ENCODE results near the gene TMEM106A.
"Not testable (repeated sequence)": the region's sequence is repeated elsewhere in the genome, so short reads cannot be mapped to it uniquely, and the experiment has no call there.

Gene TMEM106A

DNA sequence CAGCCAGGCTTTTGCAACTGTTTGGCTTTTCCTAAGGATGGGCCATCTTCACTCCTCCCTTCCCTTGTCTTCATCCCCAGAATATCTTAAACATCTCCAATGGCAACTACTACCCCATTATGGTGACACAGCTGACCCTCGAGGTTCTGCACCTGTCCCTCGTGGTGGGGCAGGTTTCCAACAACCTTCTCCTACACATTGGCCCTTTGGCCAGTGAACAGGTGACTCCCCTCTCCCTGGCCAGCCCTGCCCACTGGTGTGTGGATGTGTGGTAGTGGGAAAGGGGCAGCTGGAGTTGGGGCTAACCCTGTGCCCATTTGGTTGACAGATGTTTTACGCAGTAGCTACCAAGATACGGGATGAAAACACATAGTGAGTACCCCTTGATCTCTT is 4.7 kb downstream of the TMEM106A start:
- DNase-seq = no peak

- DNase-seq = no peak
These were observed 5.3 kb downstream of the TMEM106A start for GRCh38 chr17:43216762-43217613.

DNA sequence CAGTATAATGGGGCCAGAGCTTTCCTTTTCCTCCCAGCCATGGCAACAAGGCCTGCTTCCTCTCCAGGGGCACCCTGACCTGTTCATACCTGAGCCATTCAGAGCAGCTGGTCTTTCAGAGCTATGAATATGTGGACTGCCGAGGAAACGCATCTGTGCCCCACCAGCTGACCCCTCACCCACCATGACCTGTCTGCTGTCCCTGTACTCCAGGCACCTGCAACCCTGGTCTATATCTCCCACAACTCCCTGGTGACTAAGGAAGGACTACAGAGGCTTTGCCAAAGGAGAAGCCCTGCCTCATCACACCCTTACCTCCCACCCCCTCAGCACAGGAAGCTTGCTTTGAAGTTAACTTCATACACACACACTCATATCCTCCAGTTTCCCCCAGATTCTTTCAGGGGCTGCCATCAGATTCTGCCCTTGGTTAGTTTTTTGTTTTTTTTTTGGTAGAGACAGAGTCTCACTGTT is 6.0 kb downstream of the TMEM106A start:
- DNase-seq = no peak

- no peak for DNase-seq
These were observed 7.3 kb downstream of the TMEM106A start for GRCh38 chr17:43219001-43219400.

DNA sequence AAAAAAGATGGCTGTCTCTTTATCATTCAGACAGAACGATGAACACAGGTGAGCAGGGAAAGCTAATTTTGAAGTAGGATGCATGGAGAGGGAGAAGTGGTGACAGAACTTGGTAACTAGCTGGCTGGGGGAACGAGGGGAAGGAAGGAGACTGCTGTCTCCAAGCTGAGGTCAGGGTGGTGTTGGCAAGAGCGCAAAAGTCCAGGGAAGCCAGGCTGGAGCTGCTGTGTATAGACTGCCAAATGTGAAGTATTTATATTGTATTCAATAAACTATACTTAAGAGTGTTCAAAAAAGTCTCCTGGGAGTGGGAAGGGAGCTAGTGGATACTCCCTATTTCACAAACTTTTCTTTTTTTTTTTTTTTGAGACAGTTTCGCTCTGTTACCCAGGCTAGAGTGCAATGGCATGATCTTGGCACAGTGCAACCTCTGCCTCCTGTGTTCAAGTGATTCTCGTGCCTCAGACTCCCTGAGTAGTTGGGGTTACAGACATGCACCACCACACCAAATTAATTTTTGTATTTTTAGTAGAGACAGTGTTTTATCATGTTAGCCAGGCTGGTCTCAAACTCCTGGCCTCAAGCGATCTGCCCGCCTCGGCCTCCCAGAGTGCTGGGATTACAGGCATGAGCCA is 8.2 kb downstream of the TMEM106A start:
- no peak for DNase-seq

DNA sequence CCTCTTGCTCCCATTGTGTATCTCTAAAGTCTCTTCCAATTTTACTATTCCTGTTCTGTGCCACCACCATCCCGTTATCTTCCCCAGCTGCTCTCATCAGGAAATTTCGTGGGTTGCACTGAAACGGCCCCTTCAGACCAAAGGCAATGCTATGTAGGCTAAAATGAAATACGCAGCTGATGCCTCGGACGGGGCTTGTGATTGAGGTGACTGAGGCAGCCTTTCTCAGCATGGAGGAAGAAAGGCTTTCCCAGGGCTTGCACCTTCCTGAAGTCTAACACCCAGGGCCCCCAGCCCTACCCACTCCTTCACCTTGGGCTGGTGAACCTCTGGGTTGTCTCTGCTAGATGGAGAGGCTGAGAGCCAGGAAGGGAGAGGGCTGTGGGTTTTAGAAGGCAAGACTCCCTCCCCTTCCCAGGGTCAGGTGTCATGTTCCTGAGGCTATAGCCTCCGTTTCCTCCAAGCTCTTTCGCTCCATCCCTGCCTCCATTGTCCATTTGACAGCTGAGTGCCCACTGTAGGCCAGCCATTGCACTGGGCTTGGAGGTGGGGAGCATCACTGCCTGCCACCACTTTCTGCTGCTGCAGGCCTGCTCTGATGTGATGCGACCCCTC is 8.9 kb downstream of the TMEM106A start:
- no peak for DNase-seq

DNA sequence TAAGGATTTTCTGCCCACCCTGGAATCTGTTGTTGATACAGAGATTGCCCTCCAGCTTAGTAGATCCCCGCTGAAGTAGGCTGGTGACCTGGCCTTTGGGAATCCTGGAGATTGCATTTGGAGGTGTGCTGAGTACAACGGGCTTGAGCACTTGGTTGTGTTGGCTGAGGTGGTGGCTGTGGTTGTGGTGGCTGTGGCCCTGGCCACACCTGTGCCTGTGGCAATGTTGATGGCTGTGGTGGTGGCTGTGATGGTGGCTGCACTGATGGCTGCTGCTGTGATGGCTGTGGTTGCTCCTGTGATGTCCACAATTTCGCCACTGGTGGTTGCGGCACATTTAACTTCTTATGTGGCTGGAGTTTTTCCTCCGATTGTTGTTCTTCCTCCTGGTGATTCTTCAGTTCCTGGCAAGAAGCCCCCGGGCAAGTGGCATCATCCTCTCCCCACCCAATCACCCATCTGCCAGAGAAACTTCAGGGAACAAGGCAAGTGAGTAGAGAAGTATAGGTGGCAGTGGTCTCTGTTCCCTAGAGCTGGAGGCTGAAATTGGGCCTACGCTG is 12.6 kb downstream of the TMEM106A start:
- no peak for DNase-seq

DNA sequence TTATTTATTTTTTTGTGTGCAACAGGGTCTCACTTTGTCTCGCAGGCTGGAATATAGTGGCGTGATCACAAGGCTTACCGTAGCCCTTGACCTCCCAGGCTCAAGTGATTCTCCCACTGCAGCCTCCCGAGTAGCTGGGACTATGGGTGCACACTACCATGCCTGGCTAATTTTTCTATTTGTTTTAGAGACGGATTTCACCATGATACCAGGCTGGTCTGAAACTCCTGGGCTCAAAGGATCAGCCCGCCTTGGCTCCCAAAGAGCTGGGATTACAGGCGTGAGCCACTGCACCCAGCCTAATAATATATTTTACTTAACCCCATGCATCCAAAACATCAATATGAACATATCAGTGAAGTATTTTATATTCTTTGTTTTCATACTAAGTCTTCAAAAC is 14.7 kb downstream of the TMEM106A start:
- no peak for DNase-seq

DNA sequence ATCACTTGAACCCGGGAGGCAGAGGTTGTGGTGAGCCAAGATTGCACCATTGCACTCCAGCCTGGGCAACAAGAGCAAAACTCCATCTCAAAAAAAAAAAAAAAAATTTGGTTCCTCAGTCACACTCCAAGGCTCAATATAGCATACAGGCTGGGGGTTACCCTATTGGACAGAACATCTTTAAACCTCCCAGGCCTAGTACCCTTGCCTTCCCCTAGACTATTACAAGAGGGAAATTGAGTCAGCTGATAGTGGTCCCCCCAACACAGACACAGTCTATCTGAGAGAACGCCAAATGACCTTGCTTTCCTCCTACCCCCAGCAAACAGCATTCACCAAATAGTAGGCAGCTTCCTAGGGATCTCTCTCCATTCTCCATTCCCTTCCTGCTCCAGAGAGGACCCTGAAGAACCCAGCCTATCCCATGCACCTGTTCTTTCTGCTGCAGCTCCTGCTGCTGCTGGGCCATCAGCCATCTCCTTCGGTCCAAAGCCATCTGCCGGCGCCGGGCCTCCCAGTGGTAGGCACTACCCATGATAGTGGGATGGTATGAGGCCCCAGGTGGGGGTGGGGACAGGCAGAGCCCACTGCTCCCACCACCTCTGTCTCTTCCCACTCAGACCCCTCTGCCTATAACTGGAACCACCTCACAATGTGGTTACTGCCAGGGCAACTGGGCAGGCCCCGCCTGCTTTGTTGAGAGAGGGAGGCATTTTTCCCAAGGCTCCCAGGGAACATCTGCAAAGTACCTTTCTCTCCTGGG is 16.5 kb downstream of the TMEM106A start, which contains the start of gene CCDC200:
TSS of gene CCDC200 (minus strand) at position 604 of the 763 bp plus-strand sequence. CDS start at position 535, 69 bp downstream.
- DNase-seq = not testable (repeated sequence)

DNA sequence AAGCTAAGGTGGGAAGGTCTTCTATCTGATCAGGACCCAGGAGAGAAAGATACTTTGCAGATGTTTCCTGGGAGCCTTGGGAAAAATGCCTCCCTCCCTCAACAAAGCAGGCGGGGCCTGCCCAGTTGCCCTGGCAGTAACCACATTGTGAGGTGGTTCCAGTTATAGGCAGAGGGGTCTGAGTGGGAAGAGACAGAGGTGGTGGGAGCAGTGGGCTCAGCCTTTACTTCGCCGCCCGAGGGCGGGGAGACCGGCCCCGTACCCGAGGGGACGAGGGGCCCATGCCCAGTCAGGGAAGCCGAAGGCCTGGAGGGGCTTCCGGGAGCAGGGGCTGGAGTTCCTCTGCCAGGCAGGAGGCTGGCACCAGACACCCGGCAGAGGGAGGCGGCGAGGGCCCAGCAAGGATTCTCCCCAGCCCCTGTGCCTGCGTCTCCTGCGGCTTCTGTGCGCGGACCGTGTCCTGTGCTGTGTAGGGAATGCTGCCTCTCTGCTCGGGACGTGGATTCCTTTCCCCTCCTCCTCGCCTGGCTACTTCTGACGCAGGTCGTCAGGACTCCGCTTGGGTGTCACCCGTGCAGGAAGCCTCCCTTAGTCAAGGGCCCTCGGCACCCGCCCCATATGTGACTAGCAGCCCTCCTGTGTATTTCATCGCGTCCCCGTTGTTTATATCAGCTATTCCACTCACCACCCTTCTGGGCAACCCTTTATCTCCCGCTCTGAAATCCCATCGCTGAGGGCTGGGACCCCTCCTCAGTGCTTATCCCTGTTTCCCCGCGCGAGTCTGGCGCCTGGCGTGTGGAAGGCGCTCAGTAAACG is 19.7 kb downstream of the TMEM106A start:
- not testable (repeated sequence) for DNase-seq

DNA sequence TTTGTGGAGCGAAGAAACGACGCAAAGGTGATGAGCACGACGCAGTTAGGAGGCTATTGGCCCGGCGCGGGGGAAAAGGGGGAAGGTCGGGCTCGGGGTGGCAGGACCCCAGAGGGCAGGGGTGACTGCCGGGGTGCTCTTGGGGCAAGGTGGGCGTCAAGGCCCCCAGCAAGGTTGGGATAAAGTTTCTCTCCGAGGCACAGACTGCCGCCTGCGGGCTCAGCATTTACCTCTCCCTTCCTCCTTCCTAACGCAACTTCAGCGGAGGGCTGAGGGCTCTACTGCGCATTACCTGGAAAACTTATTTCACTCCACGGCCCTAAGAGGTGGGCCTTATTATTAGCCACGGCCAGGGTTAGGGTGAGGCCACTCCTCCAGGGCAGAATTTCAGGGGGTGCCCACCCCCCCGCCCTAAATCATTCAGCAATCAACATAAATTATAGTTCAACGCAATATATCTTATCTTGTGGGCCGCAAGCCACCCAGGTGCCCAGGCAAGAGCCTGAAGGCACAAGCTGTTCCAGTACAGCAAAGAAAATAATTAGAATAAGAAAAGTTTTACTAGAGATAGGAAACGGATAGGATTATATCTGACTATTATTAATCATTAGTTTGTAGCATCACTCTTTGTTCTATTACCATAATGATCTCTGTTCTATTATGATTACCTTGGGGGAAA is 20.5 kb downstream of the TMEM106A start:
- not testable (repeated sequence) for DNase-seq

DNA sequence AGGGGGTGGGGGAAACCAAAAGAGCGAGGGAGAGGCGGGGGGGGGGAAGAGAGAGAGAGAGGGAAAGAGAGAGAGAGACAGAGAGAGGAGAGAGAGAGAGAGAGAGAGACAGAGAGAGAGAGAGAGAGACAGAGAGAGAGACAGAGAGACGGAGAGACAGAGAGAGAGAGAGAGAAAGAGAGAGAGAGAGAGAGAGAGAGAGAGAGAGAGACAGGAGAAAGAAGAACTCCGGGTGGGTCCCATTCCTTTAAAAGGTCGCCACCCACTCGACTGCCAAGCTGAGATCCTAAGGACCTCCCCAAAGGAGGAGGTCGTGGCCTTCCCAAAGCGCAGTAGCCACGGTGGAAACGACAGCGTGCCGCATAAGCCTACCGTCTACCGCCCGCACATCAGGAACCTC is 21.6 kb downstream of the TMEM106A start:
- not testable (repeated sequence) for DNase-seq

DNA sequence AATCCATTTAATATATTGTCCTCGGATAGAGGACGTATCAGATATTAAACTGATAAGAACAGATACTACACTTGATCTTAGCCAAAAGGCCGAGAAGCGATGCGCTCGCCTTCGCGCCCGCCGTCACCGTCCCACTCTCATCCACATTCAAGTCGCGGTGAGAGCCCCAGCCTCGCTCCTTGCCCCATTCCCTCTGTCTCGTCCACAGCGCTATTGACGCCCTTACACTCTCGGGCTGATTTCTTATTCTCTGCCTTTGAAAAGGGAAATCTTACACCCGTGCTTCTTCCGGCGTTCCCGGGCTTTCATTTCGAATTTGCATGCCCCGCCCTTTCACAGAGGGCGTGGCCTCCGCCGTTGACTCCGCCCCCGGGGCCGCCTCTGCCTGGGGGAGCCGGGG is 22.2 kb downstream of the TMEM106A start, which contains the start of gene RNU2-1:
TSS of gene RNU2-1 (minus strand) at position 101 of the 400 bp plus-strand sequence.
- DNase-seq = not testable (repeated sequence)

DNA sequence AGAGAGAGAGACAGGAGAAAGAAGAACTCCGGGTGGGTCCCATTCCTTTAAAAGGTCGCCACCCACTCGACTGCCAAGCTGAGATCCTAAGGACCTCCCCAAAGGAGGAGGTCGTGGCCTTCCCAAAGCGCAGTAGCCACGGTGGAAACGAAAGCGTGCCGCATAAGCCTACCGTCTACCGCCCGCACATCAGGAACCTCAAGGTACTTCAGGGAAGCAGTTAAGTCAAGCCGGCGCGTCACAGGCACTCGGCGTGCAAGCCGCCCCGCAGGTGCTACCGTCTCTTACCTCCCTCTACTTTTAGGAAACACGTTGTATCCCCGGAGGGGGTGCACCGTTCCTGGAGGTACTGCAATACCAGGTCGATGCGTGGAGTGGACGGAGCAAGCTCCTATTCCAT is 27.9 kb downstream of the TMEM106A start:
- not testable (repeated sequence) for DNase-seq

DNA sequence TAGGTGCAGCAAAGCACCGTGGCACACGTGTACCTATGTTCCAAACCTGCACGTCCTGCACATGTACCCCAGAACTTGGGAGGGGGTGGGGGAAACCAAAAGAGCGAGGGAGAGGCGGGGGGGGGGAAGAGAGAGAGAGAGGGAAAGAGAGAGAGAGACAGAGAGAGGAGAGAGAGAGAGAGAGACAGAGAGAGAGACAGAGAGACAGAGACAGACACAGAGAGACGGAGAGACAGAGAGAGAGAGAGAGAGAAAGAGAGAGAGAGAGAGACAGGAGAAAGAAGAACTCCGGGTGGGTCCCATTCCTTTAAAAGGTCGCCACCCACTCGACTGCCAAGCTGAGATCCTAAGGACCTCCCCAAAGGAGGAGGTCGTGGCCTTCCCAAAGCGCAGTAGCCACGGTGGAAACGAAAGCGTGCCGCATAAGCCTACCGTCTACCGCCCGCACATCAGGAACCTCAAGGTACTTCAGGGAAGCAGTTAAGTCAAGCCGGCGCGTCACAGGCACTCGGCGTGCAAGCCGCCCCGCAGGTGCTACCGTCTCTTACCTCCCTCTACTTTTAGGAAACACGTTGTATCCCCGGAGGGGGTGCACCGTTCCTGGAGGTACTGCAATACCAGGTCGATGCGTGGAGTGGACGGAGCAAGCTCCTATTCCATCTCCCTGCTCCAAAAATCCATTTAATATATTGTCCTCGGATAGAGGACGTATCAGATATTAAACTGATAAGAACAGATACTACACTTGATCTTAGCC is 29.1 kb downstream of the TMEM106A start:
- not testable (repeated sequence) for DNase-seq

DNA sequence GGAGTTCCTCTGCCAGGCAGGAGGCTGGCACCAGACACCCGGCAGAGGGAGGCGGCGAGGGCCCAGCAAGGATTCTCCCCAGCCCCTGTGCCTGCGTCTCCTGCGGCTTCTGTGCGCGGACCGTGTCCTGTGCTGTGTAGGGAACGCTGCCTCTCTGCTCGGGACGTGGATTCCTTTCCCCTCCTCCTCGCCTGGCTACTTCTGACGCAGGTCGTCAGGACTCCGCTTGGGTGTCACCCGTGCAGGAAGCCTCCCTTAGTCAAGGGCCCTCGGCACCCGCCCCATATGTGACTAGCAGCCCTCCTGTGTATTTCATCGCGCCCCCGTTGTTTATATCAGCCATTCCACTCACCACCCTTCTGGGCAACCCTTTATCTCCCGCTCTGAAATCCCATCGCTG is 34.8 kb downstream of the TMEM106A start:
- not testable (repeated sequence) for DNase-seq

Measured in GDM1 (cell line).